Stimulated activated CD8-positive, alpha-beta memory T cell treated with anti-CD3 and anti-CD28 coated beads, Interleukin-12 subunit alpha, Interleukin-12 subunit beta, amount 100 ng/mL, for 1 hour (primary cell): ENCODE results near the gene RHOU.
A peak's percentile ranks its signal among the peaks of the same experiment; 100 is the strongest.
"Not testable (repeated sequence)": the region's sequence is repeated elsewhere in the genome, so short reads cannot be mapped to it uniquely, and the experiment has no call there.

Source experiments
- DNase-seq: peaks from one replicate; pipeline ENCODE4 v3.0.0-alpha.2; 2020; ENCODE audit warnings: low read depth

The RHOU gene

GRCh38 chr1:228734881-228735801 lies at the start of gene RHOU:
RHOU (plus strand) TSS chr1:228735479; CDS start chr1:228735743, 264 bp downstream.
- peak; percentile 35 for DNase-seq

- no peak for DNase-seq
Observed at GRCh38 chr1:228687587-228687986, 47.7 kb upstream of the RHOU start.

- no peak for DNase-seq
Observed at GRCh38 chr1:228689255-228689654, 46.0 kb upstream of the RHOU start.

GRCh38 chr1:228691211-228691610 lies 44.1 kb upstream of the RHOU start:
- no peak for DNase-seq

- DNase-seq: no peak
Observed at GRCh38 chr1:228691926-228692325, 43.4 kb upstream of the RHOU start.

- DNase-seq: not testable (repeated sequence)
Observed at GRCh38 chr1:228694447-228694846, 40.8 kb upstream of the RHOU start.

- DNase-seq: no peak
Observed at GRCh38 chr1:228695015-228695955, 40.0 kb upstream of the RHOU start.

GRCh38 chr1:228697207-228698016 lies 37.9 kb upstream of the RHOU start:
- DNase-seq: no peak

- no peak for DNase-seq
Observed at GRCh38 chr1:228698017-228698329, 37.3 kb upstream of the RHOU start.

- no peak for DNase-seq
Observed at GRCh38 chr1:228702433-228702832, 32.8 kb upstream of the RHOU start.

GRCh38 chr1:228706305-228706704 lies 29.0 kb upstream of the RHOU start:
- DNase-seq: no peak

GRCh38 chr1:228717081-228717480 lies 18.2 kb upstream of the RHOU start:
- DNase-seq: no peak

- DNase-seq: no peak
Observed at GRCh38 chr1:228721407-228721806, 13.9 kb upstream of the RHOU start.

- no peak for DNase-seq
Observed at GRCh38 chr1:228723287-228723686, 12.0 kb upstream of the RHOU start.

- DNase-seq: no peak
Observed at GRCh38 chr1:228723921-228724320, 11.4 kb upstream of the RHOU start.

GRCh38 chr1:228725178-228725577 lies 10.1 kb upstream of the RHOU start:
- no peak for DNase-seq

- DNase-seq: no peak
Observed at GRCh38 chr1:228727681-228728171, 7.6 kb upstream of the RHOU start.

GRCh38 chr1:228732426-228732825 lies 2.9 kb upstream of the RHOU start:
- DNase-seq: no peak

GRCh38 chr1:228733576-228733975 lies 1.7 kb upstream of the RHOU start:
- DNase-seq: no peak

GRCh38 chr1:228735871-228736586 lies 750 bp downstream of the RHOU start:
- DNase-seq: no peak

- DNase-seq: no peak
Observed at GRCh38 chr1:228736844-228737445, 1.7 kb downstream of the RHOU start.
